Endometrial microvascular endothelial cells (primary cell): ENCODE results near the gene ZNF280D. TPM values are rescaled to one million over a fixed set of nuclear protein-coding genes. Genes with fewer than 3 reads are reported as not detected.

Experiments used
- in situ Hi-C: cut with HindIII; loops from 2 replicates; pipeline ENCODE4 v1.10.0; 2017; ENCODE audit warnings: low sequenced_read_pairs, low pct_unique_long_range_greater_than_20kb; ENCODE audit errors: inconsistent ontology term
- total RNA-seq: library from RNA; depleted of rRNA; stranded (reverse); fragments of >200 nt; gene quantifications from one replicate; pipeline ENCODE4 v1.2.3, GENCODE V29; 2015; ENCODE audit errors: inconsistent ontology term

ZNF280D gene
- total RNA-seq, 1 donor from 2014 or later = 11.3 TPM

DNA sequence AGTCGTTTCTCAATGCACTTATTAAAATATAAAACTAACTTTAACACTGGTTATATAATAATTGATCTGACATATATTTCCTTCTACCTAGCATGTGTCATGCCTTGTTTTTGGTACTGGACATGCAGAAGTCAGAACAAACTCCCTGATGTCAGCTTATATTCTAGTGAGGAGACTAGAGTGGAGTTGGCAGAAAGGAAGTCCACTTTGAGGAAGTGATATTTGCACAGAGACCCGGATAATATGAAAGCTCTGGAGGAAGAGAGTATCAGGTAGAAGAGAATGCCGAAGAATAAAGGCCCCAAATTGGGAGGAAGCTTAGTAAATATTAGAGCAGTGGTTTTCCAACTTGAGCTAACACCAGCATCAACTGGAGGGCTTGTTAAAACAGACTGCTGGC, 24.6 kb upstream of the ZNF280D start:
- in situ Hi-C loops = no loop called here

DNA sequence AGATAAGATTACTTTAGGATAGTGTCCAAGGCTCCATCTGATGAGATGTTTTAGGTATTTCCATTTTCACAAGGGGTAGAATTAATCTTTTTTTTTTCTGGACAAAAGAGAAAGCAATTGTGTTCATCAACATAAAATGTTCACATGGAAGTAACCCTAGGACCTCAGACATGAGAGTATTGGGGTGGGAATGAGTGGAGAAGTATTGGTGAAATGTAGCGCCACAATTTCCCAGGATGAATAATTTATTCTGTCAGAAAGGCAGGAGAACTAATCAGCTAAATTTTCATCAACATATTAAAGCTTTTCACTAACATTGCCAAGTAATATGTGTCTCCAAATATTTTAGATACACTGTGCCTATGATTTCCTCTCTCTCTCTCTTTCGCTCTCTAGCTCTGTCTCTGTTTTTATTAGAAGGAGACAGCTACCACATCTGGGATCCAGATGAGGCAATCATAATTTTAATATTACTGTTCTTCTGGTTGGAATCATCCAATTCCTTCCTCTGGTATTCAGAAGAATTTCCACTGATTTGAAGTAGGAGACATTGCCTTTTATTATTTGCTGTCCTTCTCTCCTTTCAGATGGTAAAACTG, 21.6 kb upstream of the ZNF280D start:
- in situ Hi-C loops = no loop called here

- in situ Hi-C loops = no loop called here
These were observed 19.7 kb upstream of the ZNF280D start for GRCh38 chr15:56752986-56753385.

- in situ Hi-C loops = no loop called here
These were observed 16.7 kb upstream of the ZNF280D start for GRCh38 chr15:56749982-56750381.

- in situ Hi-C loops = no loop called here
These were observed 11.7 kb upstream of the ZNF280D start for GRCh38 chr15:56744701-56745683.

DNA sequence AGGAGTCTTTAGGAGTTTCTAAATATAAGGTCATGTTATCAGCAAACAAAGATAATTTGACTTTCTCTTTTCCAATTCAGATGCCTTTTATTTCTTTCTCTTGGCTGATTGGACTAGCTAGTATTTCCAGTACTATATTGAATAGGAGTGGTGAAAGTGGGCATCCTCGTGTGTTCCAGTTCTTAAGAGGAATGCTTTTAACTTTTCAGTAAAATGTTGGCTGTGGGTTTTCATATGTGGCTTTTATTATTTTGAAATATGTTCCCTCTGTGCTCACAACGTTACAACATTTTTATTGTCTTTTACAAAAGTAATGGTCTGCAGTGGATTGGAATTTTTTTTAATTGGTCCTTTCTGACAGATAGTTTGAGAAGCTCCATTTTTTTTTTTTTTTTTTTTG, 8.2 kb upstream of the ZNF280D start:
- in situ Hi-C loops = no loop called here

GRCh38 chr15:56739964-56740640, 6.8 kb upstream of the ZNF280D start:
- in situ Hi-C loops = no loop called here

- in situ Hi-C loops = no loop called here
These were observed 6.2 kb upstream of the ZNF280D start for GRCh38 chr15:56739474-56739873.

- in situ Hi-C loops = no loop called here
These were observed 4.5 kb upstream of the ZNF280D start for GRCh38 chr15:56737791-56738190.

- in situ Hi-C loops = no loop called here
These were observed 3.8 kb upstream of the ZNF280D start for GRCh38 chr15:56736881-56737707.

GRCh38 chr15:56736308-56736707, 3.0 kb upstream of the ZNF280D start:
- in situ Hi-C loops = no loop called here

DNA sequence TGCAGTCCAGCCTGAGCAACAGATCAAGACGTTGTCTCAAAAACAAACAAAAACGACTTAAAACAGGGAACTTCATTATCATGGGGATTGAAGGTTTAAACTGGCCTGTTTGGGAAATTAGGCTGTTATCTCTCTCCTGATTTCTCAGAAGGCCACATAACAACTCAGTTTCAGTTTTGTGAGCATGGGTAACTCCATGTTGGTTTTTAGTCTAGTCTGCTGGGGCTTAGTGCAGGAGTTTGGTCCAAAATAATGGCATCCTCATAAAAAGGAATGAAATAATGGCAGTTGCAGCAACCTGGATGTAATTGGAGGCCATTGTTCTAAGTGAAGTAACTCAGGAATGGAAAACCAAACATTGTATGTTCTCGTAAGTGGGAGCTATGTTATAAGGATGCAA, 2.3 kb upstream of the ZNF280D start:
- in situ Hi-C loops = no loop called here

- in situ Hi-C loops = no loop called here
These were observed 815 bp upstream of the ZNF280D start for GRCh38 chr15:56734013-56734635.

GRCh38 chr15:56732886-56733135, 498 bp downstream of the ZNF280D start:
- in situ Hi-C loops = no loop called here

DNA sequence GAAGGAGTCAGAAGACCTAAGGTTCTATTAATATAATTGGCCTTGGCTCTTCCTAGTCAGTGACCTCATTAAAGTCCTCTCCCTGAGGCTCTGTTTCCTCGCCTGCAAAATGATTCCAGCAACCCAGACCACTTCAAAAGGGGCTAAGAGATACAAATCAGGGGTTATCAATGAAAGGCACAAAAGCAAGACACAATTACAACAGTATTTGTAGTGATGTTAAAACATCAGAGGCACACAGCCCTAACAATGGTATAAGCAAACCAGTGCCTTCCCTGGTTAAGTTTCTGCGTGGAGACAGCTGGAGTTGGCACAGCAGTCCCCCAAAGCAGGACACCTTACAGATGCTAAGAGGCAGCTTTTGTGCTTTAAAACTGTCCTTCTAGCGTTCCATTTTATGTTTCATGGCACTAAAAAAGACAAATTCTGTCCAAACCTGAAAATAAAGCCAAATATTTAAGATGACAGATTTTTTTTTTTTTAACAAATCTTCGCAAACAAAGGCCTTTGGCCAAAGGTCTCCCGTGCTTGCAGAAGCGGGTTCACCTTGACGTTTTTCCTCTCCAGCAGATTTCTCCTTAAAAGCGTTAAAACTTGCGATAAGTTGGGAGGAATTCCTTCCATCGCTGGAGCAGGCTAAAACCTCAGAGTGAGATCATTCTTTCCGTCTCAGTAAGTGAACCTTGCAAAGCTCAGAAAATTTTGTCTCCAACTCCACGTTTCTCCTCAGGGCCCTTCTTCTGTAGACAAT, 999 bp downstream of the ZNF280D start:
- in situ Hi-C loops = no loop called here

DNA sequence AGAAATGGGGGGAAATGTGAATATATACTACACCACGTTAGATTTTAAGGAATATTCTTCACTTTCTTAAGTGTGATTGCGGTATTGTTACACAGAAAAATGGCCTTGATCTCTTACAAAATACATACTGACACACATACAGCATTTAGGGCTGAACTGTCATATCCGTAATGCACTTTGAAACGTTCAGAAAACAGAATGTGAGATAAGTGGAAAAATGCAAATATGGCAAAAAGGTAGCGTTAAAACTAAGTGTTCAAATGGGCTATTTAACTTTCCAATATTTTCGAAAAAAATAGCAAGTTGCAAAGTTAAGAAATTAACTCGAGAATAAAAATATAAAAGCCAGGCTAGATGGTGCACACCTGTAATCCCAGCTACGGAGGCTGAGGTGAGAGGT, 1.8 kb downstream of the ZNF280D start:
- in situ Hi-C loops = no loop called here

GRCh38 chr15:56729561-56729960, 3.7 kb downstream of the ZNF280D start:
- in situ Hi-C loops = no loop called here

GRCh38 chr15:56725386-56725785, 7.9 kb downstream of the ZNF280D start:
- in situ Hi-C loops = no loop called here
